H1 (cell line): ENCODE results near the gene PRR12. TPM values are rescaled to one million over a fixed set of nuclear protein-coding genes. Genes with fewer than 3 reads are reported as not detected.

ENCODE experiments used
- CREB1 ChIP-seq: IDR thresholded peaks from 2 replicates; pipeline ENCODE4 v1.6.1; 2012; ENCODE audit warnings: inconsistent platforms
- MAFK ChIP-seq: IDR thresholded peaks from 2 replicates; pipeline ENCODE4 v1.6.1; 2012; ENCODE audit warnings: low read depth, mild to moderate bottlenecking, improper control_type of control experiment, low read length
- RFX5 ChIP-seq: IDR thresholded peaks from 2 replicates; pipeline ENCODE4 v1.6.1; 2011; ENCODE audit warnings: low read depth, low read length, improper control_type of control experiment, borderline replicate concordance
- TCF12 ChIP-seq: IDR thresholded peaks from 2 replicates; pipeline ENCODE4 v1.6.1; 2011; ENCODE audit warnings: low read depth, mild to moderate bottlenecking, low read length
- polyA plus RNA-seq, 7 experiments: library from polyadenylated mRNA; depleted of rRNA in 3 of 7; stranded (reverse) in 5 of 7; unstranded in 2 of 7; fragments of >200 nt in 5 of 7; fragments of 200-250 nt in 2 of 7; gene quantifications; 1 replicate in 5 of 7; 2 replicates in 1 of 7; 4 replicates in 1 of 7; pipeline versions ENCODE4 v1.2.1 to v1.2.3, GENCODE V29; 2011 to 2013; ENCODE audit warnings: missing spikeins in 2 of 7, mixed read lengths in 2 of 7
- total RNA-seq: library from RNA; stranded (reverse); fragmentation: NEBNext Ultra II Directional; extraction: Animal tissue kit (Norgen Biotek cat#: 25700); gene quantifications from 2 replicates; pipeline ENCODE4 v1.2.1, GENCODE V29; 2021
- TF ChIP-seq, protein P1 (sequence below): fragments of 300-600 bp; sonication (generic); IDR thresholded peaks from 2 replicates; pipeline ENCODE4 v1.7.1; 2012; ENCODE audit warnings: low read length, moderate library complexity, mild to moderate bottlenecking, inconsistent platforms; ENCODE audit not compliant: insufficient replicate concordance
- TF ChIP-seq, protein P2 (sequence below): IDR thresholded peaks from 2 replicates; pipeline ENCODE4 v1.6.1; 2012; ENCODE audit warnings: inconsistent platforms
- TF ChIP-seq, protein P3 (sequence below): IDR thresholded peaks from 2 replicates; pipeline ENCODE4 v1.6.1; 2011; ENCODE audit warnings: low read length, improper control_type of control experiment

PRR12 gene
- total and polyA plus RNA-seq, 2 of the 8 experiments (the other 6 are each of a cell fraction or from before 2014, with no cell fraction given) = 2.5 to 59.4 TPM

DNA sequence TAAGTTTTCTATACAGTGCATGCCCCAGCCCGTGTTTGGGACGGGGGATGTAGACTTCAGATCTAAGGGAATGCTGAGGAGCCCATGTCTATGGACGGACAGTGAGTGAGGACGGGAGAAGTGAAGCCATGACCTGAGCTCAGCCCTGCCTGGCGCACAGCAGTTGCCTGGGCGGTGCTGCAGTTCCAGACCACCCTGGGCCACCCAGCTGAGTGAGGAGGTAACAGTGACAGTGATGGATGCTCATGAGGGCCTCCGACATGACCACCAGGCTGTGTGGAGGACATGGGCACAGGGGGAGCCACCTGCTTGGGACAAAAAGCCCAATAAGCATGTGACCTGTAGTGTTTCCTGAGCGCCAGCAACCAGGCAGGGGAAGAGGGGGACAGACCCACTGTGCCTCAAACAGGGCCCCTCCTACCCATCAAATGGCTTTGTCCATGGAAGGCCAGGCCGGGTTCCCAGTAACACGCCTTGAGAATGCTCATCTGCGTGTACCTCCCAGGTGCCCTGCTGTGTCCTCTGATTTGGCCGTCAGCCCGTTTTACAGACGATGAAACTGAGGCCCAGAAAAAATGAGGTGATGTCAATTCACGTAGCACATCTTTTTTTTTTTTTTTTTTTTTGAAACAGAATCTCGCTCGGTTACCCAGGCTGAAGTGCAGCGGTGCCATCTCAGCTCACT lies 33.2 kb upstream of the PRR12 start (continued):
- TF ChIP-seq, protein P1, sequence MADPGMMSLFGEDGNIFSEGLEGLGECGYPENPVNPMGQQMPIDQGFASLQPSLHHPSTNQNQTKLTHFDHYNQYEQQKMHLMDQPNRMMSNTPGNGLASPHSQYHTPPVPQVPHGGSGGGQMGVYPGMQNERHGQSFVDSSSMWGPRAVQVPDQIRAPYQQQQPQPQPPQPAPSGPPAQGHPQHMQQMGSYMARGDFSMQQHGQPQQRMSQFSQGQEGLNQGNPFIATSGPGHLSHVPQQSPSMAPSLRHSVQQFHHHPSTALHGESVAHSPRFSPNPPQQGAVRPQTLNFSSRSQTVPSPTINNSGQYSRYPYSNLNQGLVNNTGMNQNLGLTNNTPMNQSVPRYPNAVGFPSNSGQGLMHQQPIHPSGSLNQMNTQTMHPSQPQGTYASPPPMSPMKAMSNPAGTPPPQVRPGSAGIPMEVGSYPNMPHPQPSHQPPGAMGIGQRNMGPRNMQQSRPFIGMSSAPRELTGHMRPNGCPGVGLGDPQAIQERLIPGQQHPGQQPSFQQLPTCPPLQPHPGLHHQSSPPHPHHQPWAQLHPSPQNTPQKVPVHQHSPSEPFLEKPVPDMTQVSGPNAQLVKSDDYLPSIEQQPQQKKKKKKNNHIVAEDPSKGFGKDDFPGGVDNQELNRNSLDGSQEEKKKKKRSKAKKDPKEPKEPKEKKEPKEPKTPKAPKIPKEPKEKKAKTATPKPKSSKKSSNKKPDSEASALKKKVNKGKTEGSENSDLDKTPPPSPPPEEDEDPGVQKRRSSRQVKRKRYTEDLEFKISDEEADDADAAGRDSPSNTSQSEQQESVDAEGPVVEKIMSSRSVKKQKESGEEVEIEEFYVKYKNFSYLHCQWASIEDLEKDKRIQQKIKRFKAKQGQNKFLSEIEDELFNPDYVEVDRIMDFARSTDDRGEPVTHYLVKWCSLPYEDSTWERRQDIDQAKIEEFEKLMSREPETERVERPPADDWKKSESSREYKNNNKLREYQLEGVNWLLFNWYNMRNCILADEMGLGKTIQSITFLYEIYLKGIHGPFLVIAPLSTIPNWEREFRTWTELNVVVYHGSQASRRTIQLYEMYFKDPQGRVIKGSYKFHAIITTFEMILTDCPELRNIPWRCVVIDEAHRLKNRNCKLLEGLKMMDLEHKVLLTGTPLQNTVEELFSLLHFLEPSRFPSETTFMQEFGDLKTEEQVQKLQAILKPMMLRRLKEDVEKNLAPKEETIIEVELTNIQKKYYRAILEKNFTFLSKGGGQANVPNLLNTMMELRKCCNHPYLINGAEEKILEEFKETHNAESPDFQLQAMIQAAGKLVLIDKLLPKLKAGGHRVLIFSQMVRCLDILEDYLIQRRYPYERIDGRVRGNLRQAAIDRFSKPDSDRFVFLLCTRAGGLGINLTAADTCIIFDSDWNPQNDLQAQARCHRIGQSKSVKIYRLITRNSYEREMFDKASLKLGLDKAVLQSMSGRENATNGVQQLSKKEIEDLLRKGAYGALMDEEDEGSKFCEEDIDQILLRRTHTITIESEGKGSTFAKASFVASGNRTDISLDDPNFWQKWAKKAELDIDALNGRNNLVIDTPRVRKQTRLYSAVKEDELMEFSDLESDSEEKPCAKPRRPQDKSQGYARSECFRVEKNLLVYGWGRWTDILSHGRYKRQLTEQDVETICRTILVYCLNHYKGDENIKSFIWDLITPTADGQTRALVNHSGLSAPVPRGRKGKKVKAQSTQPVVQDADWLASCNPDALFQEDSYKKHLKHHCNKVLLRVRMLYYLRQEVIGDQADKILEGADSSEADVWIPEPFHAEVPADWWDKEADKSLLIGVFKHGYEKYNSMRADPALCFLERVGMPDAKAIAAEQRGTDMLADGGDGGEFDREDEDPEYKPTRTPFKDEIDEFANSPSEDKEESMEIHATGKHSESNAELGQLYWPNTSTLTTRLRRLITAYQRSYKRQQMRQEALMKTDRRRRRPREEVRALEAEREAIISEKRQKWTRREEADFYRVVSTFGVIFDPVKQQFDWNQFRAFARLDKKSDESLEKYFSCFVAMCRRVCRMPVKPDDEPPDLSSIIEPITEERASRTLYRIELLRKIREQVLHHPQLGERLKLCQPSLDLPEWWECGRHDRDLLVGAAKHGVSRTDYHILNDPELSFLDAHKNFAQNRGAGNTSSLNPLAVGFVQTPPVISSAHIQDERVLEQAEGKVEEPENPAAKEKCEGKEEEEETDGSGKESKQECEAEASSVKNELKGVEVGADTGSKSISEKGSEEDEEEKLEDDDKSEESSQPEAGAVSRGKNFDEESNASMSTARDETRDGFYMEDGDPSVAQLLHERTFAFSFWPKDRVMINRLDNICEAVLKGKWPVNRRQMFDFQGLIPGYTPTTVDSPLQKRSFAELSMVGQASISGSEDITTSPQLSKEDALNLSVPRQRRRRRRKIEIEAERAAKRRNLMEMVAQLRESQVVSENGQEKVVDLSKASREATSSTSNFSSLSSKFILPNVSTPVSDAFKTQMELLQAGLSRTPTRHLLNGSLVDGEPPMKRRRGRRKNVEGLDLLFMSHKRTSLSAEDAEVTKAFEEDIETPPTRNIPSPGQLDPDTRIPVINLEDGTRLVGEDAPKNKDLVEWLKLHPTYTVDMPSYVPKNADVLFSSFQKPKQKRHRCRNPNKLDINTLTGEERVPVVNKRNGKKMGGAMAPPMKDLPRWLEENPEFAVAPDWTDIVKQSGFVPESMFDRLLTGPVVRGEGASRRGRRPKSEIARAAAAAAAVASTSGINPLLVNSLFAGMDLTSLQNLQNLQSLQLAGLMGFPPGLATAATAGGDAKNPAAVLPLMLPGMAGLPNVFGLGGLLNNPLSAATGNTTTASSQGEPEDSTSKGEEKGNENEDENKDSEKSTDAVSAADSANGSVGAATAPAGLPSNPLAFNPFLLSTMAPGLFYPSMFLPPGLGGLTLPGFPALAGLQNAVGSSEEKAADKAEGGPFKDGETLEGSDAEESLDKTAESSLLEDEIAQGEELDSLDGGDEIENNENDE = no peak
- TF ChIP-seq, protein P2, sequence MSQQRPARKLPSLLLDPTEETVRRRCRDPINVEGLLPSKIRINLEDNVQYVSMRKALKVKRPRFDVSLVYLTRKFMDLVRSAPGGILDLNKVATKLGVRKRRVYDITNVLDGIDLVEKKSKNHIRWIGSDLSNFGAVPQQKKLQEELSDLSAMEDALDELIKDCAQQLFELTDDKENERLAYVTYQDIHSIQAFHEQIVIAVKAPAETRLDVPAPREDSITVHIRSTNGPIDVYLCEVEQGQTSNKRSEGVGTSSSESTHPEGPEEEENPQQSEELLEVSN = no peak
- TF ChIP-seq MAFK (no peak), TCF12 (no peak), RFX5 (no peak), CREB1 (no peak)
- TF ChIP-seq, protein P3, sequence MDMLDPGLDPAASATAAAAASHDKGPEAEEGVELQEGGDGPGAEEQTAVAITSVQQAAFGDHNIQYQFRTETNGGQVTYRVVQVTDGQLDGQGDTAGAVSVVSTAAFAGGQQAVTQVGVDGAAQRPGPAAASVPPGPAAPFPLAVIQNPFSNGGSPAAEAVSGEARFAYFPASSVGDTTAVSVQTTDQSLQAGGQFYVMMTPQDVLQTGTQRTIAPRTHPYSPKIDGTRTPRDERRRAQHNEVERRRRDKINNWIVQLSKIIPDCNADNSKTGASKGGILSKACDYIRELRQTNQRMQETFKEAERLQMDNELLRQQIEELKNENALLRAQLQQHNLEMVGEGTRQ = no peak
